ENCODE measurements around the gene AOAH.
"Not testable (repeated sequence)": the region's sequence is repeated elsewhere in the genome, so short reads cannot be mapped to it uniquely, and the experiment has no call there.

Gene AOAH

DNA sequence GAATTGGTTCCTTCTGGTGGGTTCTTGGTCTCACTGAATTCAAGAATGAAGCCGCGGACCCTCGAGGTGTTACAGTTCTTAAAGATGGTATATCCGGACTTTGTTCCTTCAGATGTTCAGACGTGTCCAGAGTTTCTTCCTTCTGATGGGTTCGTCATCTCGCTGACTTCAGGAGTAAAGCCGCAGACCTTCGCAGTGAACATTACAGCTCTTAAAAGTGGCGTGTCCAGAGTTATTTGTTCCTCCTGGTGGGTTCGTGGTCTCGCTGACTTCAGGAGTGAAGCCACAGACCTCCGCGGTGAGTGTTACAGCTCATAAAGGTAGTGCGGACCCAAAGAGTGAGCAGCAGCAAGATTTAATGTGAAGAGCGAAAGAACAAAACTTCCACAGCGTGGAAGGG, 220.1 kb downstream of the AOAH start:
- not testable (repeated sequence) for DNase-seq

DNA sequence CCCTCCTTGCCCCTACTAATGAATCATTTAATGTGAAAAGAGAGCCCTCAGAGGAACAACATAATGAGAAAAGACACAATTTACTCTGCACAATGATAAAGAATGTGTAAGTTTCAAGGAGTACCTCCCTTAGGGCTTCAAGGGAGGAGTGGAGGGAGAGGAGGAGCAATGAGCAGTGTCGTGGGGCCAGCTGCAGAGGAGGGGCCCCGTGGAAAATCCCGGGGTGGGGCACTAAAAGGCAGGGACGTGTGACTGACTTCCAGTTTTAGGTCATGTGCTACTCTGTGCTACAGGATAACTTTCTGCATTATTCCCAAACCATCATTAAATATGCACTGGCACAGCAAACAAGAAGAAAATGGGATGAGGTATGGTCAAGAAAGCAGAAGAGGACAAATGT, 226.5 kb downstream of the AOAH start:
- no peak for DNase-seq

DNA sequence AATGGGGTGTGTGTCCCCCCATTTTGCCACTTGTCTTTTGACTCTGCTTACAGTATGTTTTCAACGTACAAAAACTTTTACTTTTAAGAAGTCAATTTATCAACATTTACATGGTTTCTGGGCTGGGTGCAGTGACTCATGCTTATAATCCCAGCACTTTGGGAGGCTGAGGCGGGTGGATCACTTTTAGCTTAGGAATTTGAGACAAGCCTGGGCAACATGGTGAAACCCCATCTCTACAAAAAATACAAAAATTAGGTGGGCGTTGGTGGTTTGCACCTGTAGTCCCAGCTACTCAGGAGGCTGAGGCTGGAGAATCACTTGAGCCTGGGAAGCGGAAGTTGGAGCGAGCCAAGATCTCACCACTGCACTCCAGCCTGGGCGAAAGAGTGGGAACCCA, 227.1 kb downstream of the AOAH start:
- DNase-seq: not testable (repeated sequence)

GRCh38 chr7:36496576-36496975, 227.7 kb downstream of the AOAH start:
- no peak for DNase-seq

GRCh38 chr7:36491317-36491716, 233.0 kb downstream of the AOAH start:
- no peak for DNase-seq

DNA sequence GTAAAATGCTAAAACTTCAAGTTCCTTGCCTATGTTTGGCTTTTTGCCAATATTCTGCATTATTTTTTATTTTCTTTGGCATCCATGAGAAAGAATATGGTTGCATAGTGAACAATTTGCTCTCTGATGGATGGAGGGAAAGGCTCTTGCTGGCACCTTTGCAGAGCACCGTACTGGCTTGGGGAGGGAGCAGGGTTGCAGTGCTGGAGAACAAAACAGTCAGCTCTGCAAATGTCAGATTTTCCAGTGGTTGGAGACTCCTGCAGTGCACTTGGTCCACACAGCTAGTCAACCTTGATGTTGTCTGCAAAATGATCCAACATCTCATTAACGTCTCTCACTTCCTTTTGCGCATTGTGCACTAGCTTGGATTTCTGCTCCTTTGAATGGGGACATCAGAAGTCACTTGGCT, 233.9 kb downstream of the AOAH start:
- no peak for DNase-seq

DNA sequence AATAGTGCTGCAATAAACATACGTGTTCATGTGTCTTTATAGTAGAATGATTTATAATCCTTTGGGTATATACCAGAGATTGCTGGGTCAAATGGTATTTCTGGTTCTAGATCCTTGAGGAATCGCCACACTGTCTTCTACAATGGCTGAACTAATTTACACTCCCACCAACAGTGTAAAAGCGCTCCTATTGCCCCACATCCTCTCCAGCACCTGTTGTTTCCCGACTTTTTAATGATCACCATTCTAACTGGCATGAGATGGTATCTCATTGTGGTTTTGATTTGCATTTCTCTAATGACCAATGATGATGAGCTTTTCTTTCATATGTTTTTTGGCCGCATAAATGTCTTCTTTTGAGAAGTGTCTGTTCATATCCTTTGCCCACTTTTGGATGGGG, 235.6 kb downstream of the AOAH start:
- not testable (repeated sequence) for DNase-seq

DNA sequence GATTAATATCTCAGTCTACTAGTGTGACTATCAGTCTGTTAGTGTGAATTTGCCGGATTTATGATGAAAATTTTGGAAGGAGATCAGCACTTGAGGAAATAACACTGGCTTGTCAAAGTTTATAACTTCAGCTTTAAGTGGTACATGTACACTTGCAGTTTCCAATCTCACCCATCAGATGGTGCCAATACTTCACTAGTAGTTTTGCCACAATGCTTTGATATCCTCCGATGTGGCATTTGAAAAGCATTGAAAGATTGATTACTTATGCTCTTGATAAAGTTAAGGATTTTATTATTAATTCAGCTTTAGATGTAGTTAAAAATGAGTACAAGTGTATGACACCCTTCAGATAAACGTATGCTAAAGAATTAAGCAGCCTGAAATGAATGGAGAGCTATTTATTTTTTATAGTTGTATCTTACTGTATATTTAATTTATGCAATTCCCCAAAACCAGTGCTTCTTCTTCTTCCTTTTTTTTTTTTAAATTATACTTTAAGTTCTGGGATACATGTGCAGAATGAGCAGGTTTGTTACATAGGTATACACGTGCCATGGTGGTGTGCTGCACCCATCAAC, 236.4 kb downstream of the AOAH start:
- DNase-seq: peak; percentile 49

- DNase-seq: no peak
Measured at GRCh38 chr7:36486336-36486735, 238.0 kb downstream of the AOAH start.

- no peak for DNase-seq
Measured at GRCh38 chr7:36484265-36484664, 240.0 kb downstream of the AOAH start.

DNA sequence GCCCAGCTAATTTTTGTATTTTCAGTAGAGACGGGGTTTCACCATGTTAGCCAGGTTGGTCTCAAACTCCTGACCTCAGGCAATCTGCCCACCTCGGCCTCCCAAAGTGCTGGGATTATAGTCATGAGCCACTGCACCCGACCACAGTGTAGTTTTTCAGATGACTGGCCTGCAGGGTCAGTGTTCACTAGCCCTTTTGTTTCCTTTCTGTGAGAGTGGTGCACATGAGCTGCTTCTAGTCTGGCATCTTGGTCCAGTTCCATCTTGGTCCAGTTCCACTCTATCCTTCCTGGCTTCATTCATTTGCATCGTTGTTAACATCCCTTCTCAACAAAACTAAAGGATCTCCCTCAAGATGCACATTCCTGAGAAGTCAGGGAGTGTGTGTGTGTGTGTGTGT, 240.4 kb downstream of the AOAH start:
- DNase-seq: not testable (repeated sequence)

GRCh38 chr7:36478745-36479144, 245.5 kb downstream of the AOAH start:
- no peak for DNase-seq

DNA sequence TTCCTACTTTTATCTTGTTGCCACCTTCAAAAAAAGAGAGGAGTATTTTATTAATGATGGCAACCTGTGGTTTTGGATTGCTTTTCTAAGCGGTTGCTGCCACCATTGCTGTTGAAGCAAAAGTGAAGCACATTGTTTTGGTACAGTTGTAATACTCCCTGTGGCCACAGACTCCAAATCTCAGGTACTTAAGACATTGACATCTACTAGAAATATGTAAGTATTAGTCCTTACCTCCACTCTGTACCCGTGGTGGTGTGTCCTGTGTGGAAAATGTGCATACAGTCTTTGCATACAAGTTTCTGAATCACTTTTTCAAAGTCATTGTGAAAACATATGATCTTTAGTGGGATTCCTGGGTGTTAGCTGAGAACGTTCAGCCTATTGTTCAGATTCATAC, 248.9 kb downstream of the AOAH start:
- no peak for DNase-seq

DNA sequence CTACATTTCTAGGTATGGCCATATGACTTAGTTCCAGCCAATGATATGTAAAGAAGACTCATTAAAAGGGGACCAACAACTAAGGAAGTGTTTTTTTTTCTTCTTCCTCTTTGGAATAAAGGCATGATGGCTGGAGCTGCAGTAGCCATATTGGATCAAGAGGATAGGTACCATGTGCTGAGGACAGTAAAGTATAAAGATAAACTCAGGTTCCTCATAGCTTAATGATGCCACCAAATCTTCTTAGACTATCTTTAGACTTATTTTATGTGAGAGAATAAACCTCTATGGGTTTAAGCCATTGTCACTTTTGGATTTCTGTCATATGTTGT, 249.3 kb downstream of the AOAH start:
- DNase-seq: no peak

- peak; percentile 22 for DNase-seq
Measured at GRCh38 chr7:36474283-36475010, 249.8 kb downstream of the AOAH start.

GRCh38 chr7:36473454-36474282, 250.6 kb downstream of the AOAH start:
- DNase-seq: peak; percentile 21

DNA sequence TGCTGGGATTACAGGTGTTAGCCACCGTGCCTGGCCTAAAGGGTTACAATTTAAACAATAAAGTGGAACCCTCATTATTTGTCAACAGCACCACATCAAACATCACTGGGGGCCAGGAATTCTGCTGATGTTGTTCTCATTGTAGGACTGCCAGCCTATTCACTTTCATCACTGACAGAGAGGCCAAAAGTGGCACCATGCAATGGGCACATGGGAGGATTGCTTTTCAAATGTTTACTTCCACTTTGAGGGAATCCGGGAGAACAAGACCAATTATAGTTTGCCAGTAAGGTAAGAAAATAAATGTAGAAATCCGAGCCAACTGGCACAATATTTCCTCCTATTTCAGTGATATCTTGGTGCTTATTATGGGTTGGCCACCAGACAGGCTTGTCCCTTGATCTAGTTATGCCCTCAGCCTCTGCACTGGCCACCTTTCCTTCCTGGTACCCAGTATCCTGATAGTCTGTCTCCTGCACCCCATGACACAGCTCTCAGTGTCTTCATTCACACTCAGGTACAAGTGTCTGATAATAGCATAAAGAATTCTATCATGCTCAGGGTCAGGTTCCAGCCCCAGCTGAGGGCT, 252.1 kb downstream of the AOAH start:
- DNase-seq: no peak

DNA sequence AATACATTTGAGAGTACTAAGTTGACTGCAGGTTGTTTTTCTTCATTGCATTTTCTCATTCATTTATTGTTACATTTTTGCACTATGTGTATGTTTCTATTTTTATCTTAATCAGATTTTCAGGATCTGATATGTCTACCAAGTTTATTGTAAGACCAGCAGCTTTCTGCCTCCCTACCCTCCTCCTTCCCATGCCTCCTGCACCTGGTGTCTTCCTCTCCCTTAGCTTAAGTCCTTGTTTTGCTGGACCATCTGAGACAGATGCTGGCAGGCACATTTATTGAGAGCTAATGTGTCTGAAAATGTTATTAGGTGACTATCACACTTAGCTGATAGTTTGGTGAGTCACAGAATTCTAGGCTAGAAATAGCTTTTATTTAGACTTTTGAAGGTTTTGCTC, 255.1 kb downstream of the AOAH start:
- no peak for DNase-seq

DNA sequence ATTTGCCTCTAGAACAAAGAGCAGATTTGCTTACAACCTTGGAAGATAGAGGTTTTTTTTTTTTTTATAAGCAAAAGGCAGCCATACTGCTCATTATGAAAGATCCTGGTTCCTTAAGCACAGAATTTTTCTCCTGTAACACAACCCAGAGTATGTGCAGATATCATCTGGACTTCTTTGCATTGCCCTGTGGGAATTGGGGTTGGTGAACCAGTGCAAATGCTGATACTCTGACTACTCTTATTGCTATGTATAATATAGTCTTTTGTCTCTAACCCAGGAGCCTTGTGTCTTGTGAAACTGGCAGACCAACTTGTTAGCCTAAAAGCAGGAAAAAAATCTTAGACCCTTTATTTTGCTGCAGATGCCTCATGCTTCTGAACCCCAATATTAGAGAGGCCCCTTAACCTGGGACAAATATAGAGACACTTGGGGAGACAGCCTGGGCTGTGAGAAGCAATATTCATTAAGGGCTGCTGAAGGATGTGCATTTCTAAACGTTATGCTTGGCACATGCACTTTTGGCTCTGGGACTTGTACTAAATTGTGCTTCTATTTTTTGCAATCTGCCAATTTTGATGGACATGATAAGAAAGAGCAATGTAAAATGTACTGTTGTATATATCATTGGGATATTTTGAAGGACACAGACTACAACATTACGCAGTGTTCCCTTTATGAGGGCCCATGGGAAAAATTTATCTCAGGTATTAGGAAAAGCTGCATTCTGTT, 255.8 kb downstream of the AOAH start:
- peak; percentile 73 for DNase-seq

- DNase-seq: not testable (repeated sequence)
Measured at GRCh38 chr7:36466001-36466400, 258.3 kb downstream of the AOAH start.

DNA sequence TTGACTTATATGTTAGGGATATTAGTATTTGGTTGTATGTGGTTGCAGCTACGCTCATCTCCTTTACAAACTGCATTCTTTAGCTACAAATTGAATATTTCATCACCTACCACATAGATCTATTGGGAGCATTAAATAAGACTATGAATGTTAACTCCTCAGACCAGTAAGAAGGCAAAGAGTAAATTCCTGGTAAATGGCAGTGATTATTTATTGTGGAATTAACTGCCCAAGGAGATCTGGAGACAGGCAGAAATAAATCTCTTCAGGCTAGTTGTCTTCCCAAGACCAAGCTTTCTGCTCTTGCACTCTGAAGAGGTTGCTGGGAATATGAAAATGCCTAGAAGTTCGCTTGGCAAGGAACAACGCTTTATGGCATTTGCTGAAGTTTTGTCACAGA, 260.0 kb downstream of the AOAH start:
- DNase-seq: no peak
